Panc1 (cell line): ENCODE results near the gene PCDHB15. TPM values are rescaled to one million over a fixed set of nuclear protein-coding genes. Genes with fewer than 3 reads are reported as not detected.
"Not testable (repeated sequence)": the region's sequence is repeated elsewhere in the genome, so short reads cannot be mapped to it uniquely, and the experiment has no call there.

ENCODE experiments used
- ATAC-seq: fragments of 200-7000 bp; cut with Tn5 transposase; 2 replicates; pipeline ENCODE4 v1.9.1; 2020; ENCODE audit warnings: mild to moderate bottlenecking, moderate library complexity
- BruUV-seq: library from RNA; stranded (reverse); fragments of 400-500 nt; replicated peaks from 2 replicates; lab custom pipeline; 2021; lab: Mats Ljungman, UMichigan
- CTCF ChIA-PET: fragments of 300-600 bp; sonication (Branson Sonifier 250); formaldehyde crosslinking; loops from one replicate; lab custom pipeline; 2022; ENCODE audit warnings: antibody characterized with exemption; lab: Charles Lee
- POLR2A ChIA-PET: fragments of 300-600 bp; sonication (Branson Sonifier 250); formaldehyde crosslinking; loops from one replicate; lab custom pipeline; 2022; ENCODE audit warnings: antibody characterized with exemption; lab: Charles Lee
- DNase-seq: peaks from one replicate; pipeline ENCODE4 v3.0.0-alpha.2; 2010; ENCODE audit warnings: low read depth, low spot score
- H3K27ac ChIP-seq: 2 replicates; pipeline ENCODE4 v1.5.1; 2011; ENCODE audit warnings: mild to moderate bottlenecking, low read length, inconsistent platforms
- H3K27me3 ChIP-seq: fragments of 200-500 bp; sonication (Bioruptor generic); 2 replicates; pipeline ENCODE4 v1.6.0; 2014; ENCODE audit warnings: low read length, inconsistent platforms; ENCODE audit not compliant: control insufficient read depth, insufficient read depth
- H3K36me3 ChIP-seq: fragments of 200-500 bp; sonication (Bioruptor generic); 2 replicates; pipeline ENCODE4 v1.5.1; 2014; ENCODE audit warnings: inconsistent platforms, mild to moderate bottlenecking, low read length, moderate library complexity; ENCODE audit not compliant: control insufficient read depth, insufficient read depth
- H3K4me1 ChIP-seq: 2 replicates; pipeline ENCODE4 v1.5.1; 2011; ENCODE audit warnings: inconsistent platforms, mild to moderate bottlenecking, low read length, moderate library complexity; ENCODE audit not compliant: control insufficient read depth, insufficient read depth
- H3K4me3 ChIP-seq, 2 experiments: 2 replicates each; pipeline ENCODE4 v1.5.1; 2011 to 2012; ENCODE audit warnings: low read depth in 2 of 2, low read length in 2 of 2, mild to moderate bottlenecking in 2 of 2, inconsistent platforms in 1 of 2, moderate library complexity in 1 of 2
- H3K9me3 ChIP-seq: fragments of 200-500 bp; sonication (Bioruptor generic); 2 replicates; pipeline ENCODE4 v1.5.1; 2014; ENCODE audit warnings: low read depth, mild to moderate bottlenecking, inconsistent platforms, low read length, moderate library complexity; ENCODE audit not compliant: control insufficient read depth, insufficient read depth
- REST ChIP-seq, 2 experiments: IDR thresholded peaks; 2 replicates each; pipeline ENCODE4 v1.6.1; 2011 to 2012; ENCODE audit warnings: low read depth in 2 of 2, control low read depth in 1 of 2, low read length in 1 of 2, mild to moderate bottlenecking in 1 of 2, moderate library complexity in 1 of 2; ENCODE audit not compliant: insufficient read depth in 1 of 2
- SIN3A ChIP-seq: IDR thresholded peaks from 2 replicates; pipeline ENCODE4 v1.6.1; 2012; ENCODE audit warnings: low read depth, mild to moderate bottlenecking, low read length, moderate library complexity, borderline replicate concordance; ENCODE audit not compliant: insufficient read depth
- TCF7L2 ChIP-seq: IDR thresholded peaks from 2 replicates; pipeline ENCODE4 v1.6.1; 2011; ENCODE audit warnings: mild to moderate bottlenecking, low read depth, low read length, inconsistent platforms
- in situ Hi-C: cut with HindIII; loops from 2 replicates; pipeline ENCODE4 v1.10.0; 2016; ENCODE audit warnings: low sequenced_read_pairs, low pct_unique_long_range_greater_than_20kb
- intact Hi-C: fragments of 100-400 bp; cut with micrococcal nuclease; formaldehyde crosslinking; loops from one replicate; pipeline ENCODE4 v1.10.0; 2022; ENCODE audit not compliant: unreplicated experiment
- total RNA-seq: library from RNA; stranded (reverse); gene quantifications from one replicate; pipeline ENCODE4 v1.2.1, GENCODE V29; 2021; ENCODE audit not compliant: unreplicated experiment
- TF ChIP-seq, protein P1 (sequence below): fragments of 450-650 bp; IDR thresholded peaks from 2 replicates; pipeline ENCODE4 v1.5.1; 2017; ENCODE audit warnings: mild to moderate bottlenecking

PCDHB15 gene
- total RNA-seq, 1 experiment from 2014 or later, result 0.15 TPM

GRCh38 chr5:141199359-141200235, 45.6 kb upstream of the PCDHB15 start, which contains the start of gene PCDHB11:
PCDHB11 (plus strand) TSS chr5:141199627; CDS start chr5:141199775, 148 bp downstream.
- peak within 1 kb of the TSS; percentile 41 to 65 for H3K4me3 ChIP-seq
- DNase-seq, result peak; percentile 32
- no TSS peak for BruUV-seq
- H3K9me3 ChIP-seq, result peaks cover 16% of the 10 kb centered on the region; the same call in 1 of the 2 replicates
- POLR2A ChIA-PET, result interaction anchor here (0.5 kb wide), 1 partner anchor 46 kb away, joined by 7 read pairs; no protein-coding TSS in a partner anchor
- peak; percentile 94 for ATAC-seq
- in situ Hi-C loops, result loop anchor here (25.0 kb wide), 2 partner anchors 112 to 138 kb away; partner anchors contain the start of genes PCDHB2, PCDHGA1, PCDHGA2 and PCDHGA3
- no peak within 1 kb of the TSS for H3K27ac ChIP-seq
- CTCF ChIA-PET, result interaction anchor here (0.6 to 2.0 kb wide), 8 partner anchors 9 to 364 kb away, joined by 3 to 8 read pairs (median 5); partner anchors contain the start of genes PCDHB12, PCDHB14, PCDHB2 and PCDHB8
- H3K36me3 ChIP-seq, result no peaks in the 10 kb centered on the region
- H3K27me3 ChIP-seq, result no peaks in the 10 kb centered on the region; the same call in 1 of the 2 replicates
- no peaks in the 10 kb centered on the region for H3K4me1 ChIP-seq
- intact Hi-C loops, result no loop called here
- TF ChIP-seq TCF7L2 (no peak), SIN3A (no peak), REST (IDR thresholded peaks at IDR 0.05; ENCODE audit: insufficient read depth in 1 of 2, low read depth in 2 of 2, low read length in 1 of 2) (no peak)
- TF ChIP-seq, protein P1, sequence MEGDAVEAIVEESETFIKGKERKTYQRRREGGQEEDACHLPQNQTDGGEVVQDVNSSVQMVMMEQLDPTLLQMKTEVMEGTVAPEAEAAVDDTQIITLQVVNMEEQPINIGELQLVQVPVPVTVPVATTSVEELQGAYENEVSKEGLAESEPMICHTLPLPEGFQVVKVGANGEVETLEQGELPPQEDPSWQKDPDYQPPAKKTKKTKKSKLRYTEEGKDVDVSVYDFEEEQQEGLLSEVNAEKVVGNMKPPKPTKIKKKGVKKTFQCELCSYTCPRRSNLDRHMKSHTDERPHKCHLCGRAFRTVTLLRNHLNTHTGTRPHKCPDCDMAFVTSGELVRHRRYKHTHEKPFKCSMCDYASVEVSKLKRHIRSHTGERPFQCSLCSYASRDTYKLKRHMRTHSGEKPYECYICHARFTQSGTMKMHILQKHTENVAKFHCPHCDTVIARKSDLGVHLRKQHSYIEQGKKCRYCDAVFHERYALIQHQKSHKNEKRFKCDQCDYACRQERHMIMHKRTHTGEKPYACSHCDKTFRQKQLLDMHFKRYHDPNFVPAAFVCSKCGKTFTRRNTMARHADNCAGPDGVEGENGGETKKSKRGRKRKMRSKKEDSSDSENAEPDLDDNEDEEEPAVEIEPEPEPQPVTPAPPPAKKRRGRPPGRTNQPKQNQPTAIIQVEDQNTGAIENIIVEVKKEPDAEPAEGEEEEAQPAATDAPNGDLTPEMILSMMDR, result peak; percentile 81

GRCh38 chr5:141201126-141201525, 44.1 kb upstream of the PCDHB15 start:
- DNase-seq, H3K36me3 ChIP-seq, H3K4me3 ChIP-seq, POLR2A ChIA-PET, in situ Hi-C loops, BruUV-seq, H3K4me1 ChIP-seq, intact Hi-C loops, CTCF ChIA-PET, H3K27ac ChIP-seq, H3K27me3 ChIP-seq, ATAC-seq, H3K9me3 ChIP-seq: not testable (repeated sequence)

DNA sequence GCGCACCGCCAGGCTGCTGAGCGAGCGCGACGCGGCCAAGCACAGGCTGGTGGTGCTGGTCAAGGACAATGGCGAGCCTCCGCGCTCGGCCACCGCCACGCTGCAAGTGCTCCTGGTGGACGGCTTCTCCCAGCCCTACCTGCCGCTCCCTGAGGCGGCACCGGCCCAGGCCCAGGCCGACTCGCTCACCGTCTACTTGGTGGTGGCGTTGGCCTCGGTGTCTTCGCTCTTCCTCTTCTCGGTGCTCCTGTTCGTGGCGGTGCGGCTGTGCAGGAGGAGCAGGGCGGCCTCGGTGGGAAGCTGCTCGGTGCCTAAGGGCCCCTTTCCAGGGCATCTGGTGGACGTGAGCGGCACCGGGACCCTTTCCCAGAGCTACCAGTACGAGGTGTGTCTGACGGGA, 43.5 kb upstream of the PCDHB15 start:
- intact Hi-C loops, H3K27me3 ChIP-seq, in situ Hi-C loops, CTCF ChIA-PET, BruUV-seq, H3K36me3 ChIP-seq, ATAC-seq, DNase-seq, H3K4me1 ChIP-seq, POLR2A ChIA-PET, H3K4me3 ChIP-seq, H3K9me3 ChIP-seq, H3K27ac ChIP-seq: not testable (repeated sequence)
